GM23338 (cell line): ENCODE measurements around the gene FOXB2. TPM values are rescaled to one million over a fixed set of nuclear protein-coding genes. Genes with fewer than 3 reads are reported as not detected.

Experiments
- ATAC-seq: fragments of 200-7000 bp; cut with Tn5 transposase; 3 replicates; pipeline ENCODE4 v1.9.1; 2020
- DNase-seq: peaks from one replicate; pipeline ENCODE4 v3.0.0-alpha.2; 2015; ENCODE audit warnings: low spot score
- H2AFZ ChIP-seq: fragments of 200-600 bp; sonication (generic); 2 replicates; pipeline ENCODE4 v1.8.0; 2016; ENCODE audit warnings: antibody characterized with exemption, mild to moderate bottlenecking, moderate library complexity
- H3F3A ChIP-seq: fragments of 200-600 bp; sonication (generic); replicated peaks from 2 replicates; pipeline ENCODE4 v1.8.0; 2017; ENCODE audit warnings: antibody characterized with exemption, mixed run types, low read depth
- H3K27ac ChIP-seq: fragments of 200-600 bp; sonication (generic); 2 replicates; pipeline ENCODE4 v1.6.1; 2016; ENCODE audit warnings: low read depth
- H3K27me3 ChIP-seq: fragments of 200-600 bp; sonication (generic); 2 replicates; pipeline ENCODE4 v1.8.0; 2016; ENCODE audit warnings: mild to moderate bottlenecking, mixed run types, moderate library complexity; ENCODE audit not compliant: insufficient read depth
- H3K36me3 ChIP-seq: fragments of 200-600 bp; sonication (generic); 2 replicates; pipeline ENCODE4 v1.8.0; 2016; ENCODE audit warnings: mild to moderate bottlenecking; ENCODE audit not compliant: insufficient read depth
- H3K4me1 ChIP-seq: fragments of 200-600 bp; sonication (generic); 2 replicates; pipeline ENCODE4 v1.8.0; 2016; ENCODE audit warnings: mild to moderate bottlenecking, moderate library complexity; ENCODE audit not compliant: insufficient read depth
- H3K4me2 ChIP-seq: fragments of 200-600 bp; sonication (generic); 2 replicates; pipeline ENCODE4 v1.7.1; 2017; ENCODE audit warnings: mixed run types
- H3K4me3 ChIP-seq: fragments of 200-600 bp; sonication (generic); 2 replicates; pipeline ENCODE4 v1.6.1; 2016; ENCODE audit warnings: mixed run types
- H3K79me2 ChIP-seq: fragments of 200-600 bp; sonication (generic); replicated peaks from 2 replicates; pipeline ENCODE4 v1.8.0; 2017; ENCODE audit warnings: mild to moderate bottlenecking; ENCODE audit not compliant: insufficient read depth
- H3K9me2 ChIP-seq: fragments of 200-600 bp; sonication (generic); 2 replicates; pipeline ENCODE4 v1.8.0; 2017; ENCODE audit not compliant: insufficient read depth
- H4K20me1 ChIP-seq: fragments of 200-600 bp; sonication (generic); replicated peaks from 2 replicates; pipeline ENCODE4 v1.8.0; 2017; ENCODE audit warnings: mild to moderate bottlenecking; ENCODE audit not compliant: insufficient read depth
- H3K27ac Mint-ChIP-seq: 2 replicates; pipeline ENCODE4 v1.8.0; 2020; ENCODE audit warnings: inconsistent platforms, mild to moderate bottlenecking, moderate library complexity, mixed read lengths
- H3K27me3 Mint-ChIP-seq: 3 replicates; pipeline ENCODE4 v1.8.0; 2022; ENCODE audit warnings: low read depth, mild to moderate bottlenecking, moderate library complexity, mixed read lengths, inconsistent platforms; ENCODE audit not compliant: insufficient read depth, poor library complexity
- H3K36me3 Mint-ChIP-seq: 3 replicates; pipeline ENCODE4 v1.8.0; 2021; ENCODE audit warnings: low read depth, mild to moderate bottlenecking, inconsistent platforms, moderate library complexity, mixed read lengths
- H3K4me1 Mint-ChIP-seq: 3 replicates; pipeline ENCODE4 v1.8.0; 2020; ENCODE audit warnings: mild to moderate bottlenecking, inconsistent platforms, mixed read lengths
- H3K4me3 Mint-ChIP-seq: 3 replicates; pipeline ENCODE4 v1.8.0; 2021; ENCODE audit warnings: moderate library complexity, mild to moderate bottlenecking, inconsistent platforms, mixed read lengths
- H3K9me3 Mint-ChIP-seq: 3 replicates; pipeline ENCODE4 v1.8.0; 2020; ENCODE audit warnings: moderate library complexity, mild to moderate bottlenecking, inconsistent platforms, mixed read lengths
- CREB1 ChIP-seq: fragments of 250-450 bp; sonication (Bioruptor Pico); IDR thresholded peaks from 2 replicates; pipeline ENCODE4 v1.5.0; 2020; ENCODE audit warnings: low read depth, mild to moderate bottlenecking, moderate library complexity
- CTCF ChIP-seq, 2 experiments: fragments of 200-600 bp in 1 of 2; sonication (generic) in 1 of 2; conservative IDR thresholded peaks; 2 replicates each; pipeline versions ENCODE4 v1.5.1 to v1.6.1; 2016 to 2017; ENCODE audit warnings: antibody characterized with exemption in 2 of 2, low read depth in 2 of 2, mild to moderate bottlenecking in 2 of 2, moderate library complexity in 1 of 2
- ETS1 ChIP-seq: IDR thresholded peaks from 2 replicates; pipeline ENCODE4 v1.6.1; 2016; ENCODE audit warnings: antibody characterized with exemption
- EZH2 ChIP-seq: fragments of 200-600 bp; sonication (generic); IDR thresholded peaks from one replicate; pipeline ENCODE4 v1.8.0; 2017; ENCODE audit warnings: antibody characterized with exemption, mild to moderate bottlenecking, low read depth; ENCODE audit not compliant: unreplicated experiment
- EZH2phosphoT487 ChIP-seq: fragments of 200-600 bp; sonication (generic); IDR thresholded peaks from one replicate; pipeline ENCODE4 v1.8.1; 2018; ENCODE audit warnings: antibody characterized with exemption; ENCODE audit not compliant: unreplicated experiment
- JUNB ChIP-seq: IDR thresholded peaks from one replicate; pipeline ENCODE4 v1.6.1; 2016; ENCODE audit warnings: antibody characterized with exemption; ENCODE audit not compliant: unreplicated experiment
- NANOG ChIP-seq: IDR thresholded peaks from 2 replicates; pipeline ENCODE4 v1.6.1; 2016; ENCODE audit warnings: antibody characterized with exemption, borderline replicate concordance
- POLR2AphosphoS5 ChIP-seq: IDR thresholded peaks from 2 replicates; pipeline ENCODE4 v1.6.1; 2016; ENCODE audit warnings: antibody characterized with exemption, low read depth
- REST ChIP-seq: IDR thresholded peaks from one replicate; pipeline ENCODE4 v1.6.1; 2018; ENCODE audit warnings: antibody characterized with exemption; ENCODE audit not compliant: unreplicated experiment
- STAT1 ChIP-seq: IDR thresholded peaks from one replicate; pipeline ENCODE4 v1.6.1; 2016; ENCODE audit warnings: antibody characterized with exemption; ENCODE audit not compliant: unreplicated experiment
- ZNF114 ChIP-seq: fragments of 250-450 bp; sonication (Bioruptor Pico); IDR thresholded peaks from 2 replicates; pipeline ENCODE4 v1.5.0; 2020; ENCODE audit warnings: mild to moderate bottlenecking, moderate library complexity
- ZNF331 ChIP-seq: fragments of 250-450 bp; sonication (Bioruptor Pico); IDR thresholded peaks from 2 replicates; pipeline ENCODE4 v1.5.0; 2020; ENCODE audit warnings: low read depth, mild to moderate bottlenecking, moderate library complexity
- ZNF462 ChIP-seq: fragments of 250-450 bp; sonication (Bioruptor Pico); IDR thresholded peaks from 2 replicates; pipeline ENCODE4 v1.5.0; 2020; ENCODE audit warnings: mild to moderate bottlenecking, moderate library complexity
- polyA plus RNA-seq: library from polyadenylated mRNA; unstranded; fragments of >200 nt; fragmentation: Nextera tagmentation; extraction: Ambion mirVana; gene quantifications from 2 replicates; pipeline ENCODE4 v1.2.1, GENCODE V29; 2016
- total RNA-seq: library from RNA; depleted of rRNA; stranded (reverse); fragments of >200 nt; shearing (Covaris generic); gene quantifications from 2 replicates; pipeline ENCODE4 v1.2.3, GENCODE V29; 2014

The FOXB2 gene
- total and polyA plus RNA-seq, 2 experiments from 2014 or later, result not detected

- Histone ChIP-seq H3K27ac (no peak overlapping the region), H3K79me2 (no peaks in the 10 kb centered on the region), H3F3A (no peaks in the 10 kb centered on the region), H3K4me1 (no peaks in the 10 kb centered on the region), H3K36me3 (no peaks in the 10 kb centered on the region), H3K4me3 (no peak overlapping the region), H2AFZ (no peak overlapping the region), H4K20me1 (no peaks in the 10 kb centered on the region), H3K27me3 (no peaks in the 10 kb centered on the region), H3K4me2 (no peak overlapping the region), H3K9me2 (0 out of 2 replicates have a peak, but pooled peaks cover 3% of the 10 kb centered on the region)
- Mint-ChIP-seq H3K9me3 (peaks cover 13% of the 10 kb centered on the region), H3K4me1 (no peaks in the 10 kb centered on the region), H3K27me3 (no peaks in the 10 kb centered on the region), H3K4me3 (no peak overlapping the region), H3K36me3 (peaks cover 10% of the 10 kb centered on the region), H3K27ac (no peak overlapping the region)
- TF ChIP-seq JUNB (no peak), ETS1 (no peak), NANOG (no peak), POLR2AphosphoS5 (no peak), CTCF (conservative IDR thresholded peaks at IDR 0.05; ENCODE audit: low read depth in 2 of 2) (no peak), STAT1 (no peak), REST (no peak), EZH2 (no peak), EZH2phosphoT487 (no peak), CREB1 (CRISPR knock-in tag) (no peak), ZNF331 (CRISPR knock-in tag) (no peak), ZNF114 (CRISPR knock-in tag) (no peak), ZNF462 (CRISPR knock-in tag) (no peak)
- ATAC-seq (no peak), DNase-seq (no peak)
Measured at GRCh38 chr9:77066388-77066787, 46.9 kb downstream of the FOXB2 start.
